Heart right ventricle (tissue), 16 donors: Measurements from ENCODE around the gene SCT. TPM values are rescaled to one million over a fixed set of nuclear protein-coding genes. Genes with fewer than 3 reads are reported as not detected.
"Not testable (repeated sequence)": the region's sequence is repeated elsewhere in the genome, so short reads cannot be mapped to it uniquely, and the experiment has no call there.

Experiments used
- ATAC-seq, 8 donors: fragments of 200-7000 bp; cut with Tn5 transposase; one replicate each; pipeline ENCODE4 v1.9.1; 2020; ENCODE audit warnings: mild to moderate bottlenecking in 8 of 8, moderate library complexity in 8 of 8, moderate number of reproducible peaks in 1 of 8
- DNase-seq, 2 donors: peaks; one replicate each; pipeline ENCODE4 v3.0.0-alpha.2; 2020
- H3K27ac ChIP-seq, 10 donors: fragments of 200-600 bp; sonication (generic) in 2 of 10; one replicate each; pipeline versions ENCODE4 v1.5.0 to v1.8.0; 2020 to 2022; ENCODE audit warnings: mild to moderate bottlenecking in 3 of 10
- H3K27me3 ChIP-seq, 7 donors: fragments of 200-600 bp; one replicate each; pipeline ENCODE4 v1.8.0; 2021 to 2022; ENCODE audit warnings: mild to moderate bottlenecking in 2 of 7
- H3K36me3 ChIP-seq, 9 donors: fragments of 200-600 bp; sonication (generic) in 1 of 9; one replicate each; pipeline versions ENCODE4 v1.5.0 to v1.8.0; 2020 to 2022; ENCODE audit warnings: mild to moderate bottlenecking in 2 of 9
- H3K4me1 ChIP-seq, 9 donors: fragments of 200-600 bp; sonication (generic) in 1 of 9; one replicate each; pipeline versions ENCODE4 v1.5.0 to v1.8.0; 2020 to 2022; ENCODE audit warnings: mild to moderate bottlenecking in 4 of 9
- H3K4me3 ChIP-seq, 10 donors: fragments of 200-600 bp; sonication (generic) in 2 of 10; one replicate each; pipeline versions ENCODE4 v1.5.0 to v1.8.0; 2020 to 2022; ENCODE audit warnings: mild to moderate bottlenecking in 7 of 10, moderate library complexity in 2 of 10
- H3K9me3 ChIP-seq, 11 donors: fragments of 200-600 bp in 10 of 11; sonication (generic) in 2 of 11; one replicate each; pipeline versions ENCODE4 v1.5.0 to v1.8.0; 2013 to 2022; ENCODE audit warnings: mild to moderate bottlenecking in 2 of 11, control low read depth in 1 of 11, moderate library complexity in 1 of 11
- CTCF ChIP-seq, 9 donors: fragments of 200-600 bp; sonication (generic) in 2 of 9; IDR thresholded peaks; one replicate each; pipeline versions ENCODE4 v1.5.0 to v1.8.0; 2021 to 2022; ENCODE audit warnings: antibody characterized with exemption in 9 of 9, mild to moderate bottlenecking in 5 of 9, moderate library complexity in 1 of 9
- WGBS, 2 donors: extraction: QIAGEN DNeasy Blood & Tissue Kit; methylation state at CpG; one replicate each; pipeline ENCODE4 v1.1.7; 2013; ENCODE audit warnings: inconsistent platforms in 1 of 2; 5-methylcytosine and 5-hydroxymethylcytosine counted together
- intact Hi-C, 10 donors: fragments of 100-400 bp; cut with DNase I; formaldehyde crosslinking; loops; one replicate each; pipeline versions ENCODE4 v1.11.1 to v1.14.2; 2022
- polyA plus RNA-seq, 2 donors: library from polyadenylated mRNA; stranded (reverse); fragments of 200-250 nt; gene quantifications; one replicate each; pipeline ENCODE4 v1.2.3, GENCODE V29; 2013
- total RNA-seq, 10 donors: library from RNA; stranded (reverse); fragmentation: NEBNext Ultra II Directional in 3 of 10; extraction: Animal tissue kit (Norgen Biotek cat#: 25700) in 3 of 10; gene quantifications; one replicate each; pipeline versions ENCODE4 v1.2.1 to v1.2.4, GENCODE V29; 2021 to 2023
- donor health status: Arrhythmogenic right ventricular cardiomyopathy.
- donor health status: ischemic (EF 13 %, LVEDD 7.1; RV severe dilation, severe dysfunction).
- donor health status: healthy with polysubstance abuse.
- donor health status: DM: no; HTN: yes; CAD: no.
- donor health status: DM: no; HTN: no; CAD: no.
- donor health status: ischemic (EF 25% LVEDD 6.9; RV normal size, moderate dysfunction).
- donor health status: ischemic (EF 25% LVEDD 5.7; RV mildly dilated, moderate dysfunction).
- donor health status: healthy.
- donor health status: DM: yes; HTN: yes; CAD: no.
- donor health status: Ischemic cardiomyopathy.
- donor health status: ischemic (EF 35%, LVEDD 5.7; RV mildly dilated, moderate dysfunction).
- donor health status: nonischemic (EF 11% LVEDD 7.7; RV severe dilation, severe dysfunction).
- donor health status: DM: yes; HTN: yes; CAD: no.
- donor health status: PGD.
- donor health status: ischemic (EF 29% LVEDD 5.4; RV normal size, mild dysfunction).
- donor health status: nonischemic (EF 23%, LVEDD 6.1; RV moderate dilation, normal function).

The SCT gene
- total and polyA plus RNA-seq, 12 donors = 0.64 to 2.0 (median 1.00) TPM; not detected in 8

- TF ChIP-seq CTCF (IDR thresholded peaks at IDR 0.05) = no peak
- no peaks in the 10 kb centered on the region for H3K9me3 ChIP-seq
- H3K4me3 ChIP-seq = no peak overlapping the region
- DNase-seq = no peak
- WGBS, 2 donors = 93 to 94% methylated on average over 30 of the region's 30 CpGs
- H3K36me3 ChIP-seq = peaks cover 0 to 85% (median 0%) of the 10 kb centered on the region in 9 donors
- no peak for ATAC-seq
- no peaks in the 10 kb centered on the region for H3K4me1 ChIP-seq
- intact Hi-C loops = no loop called here
- no peak overlapping the region for H3K27ac ChIP-seq
- H3K27me3 ChIP-seq = no peaks in the 10 kb centered on the region
Measured at GRCh38 chr11:655036-655726, 28.2 kb upstream of the SCT start.

GRCh38 chr11:654444-654843, 27.5 kb upstream of the SCT start:
- H3K36me3 ChIP-seq = peaks cover 0 to 85% (median 0%) of the 10 kb centered on the region in 9 donors
- H3K27me3 ChIP-seq, DNase-seq, H3K27ac ChIP-seq, H3K9me3 ChIP-seq, H3K4me3 ChIP-seq, intact Hi-C loops, H3K4me1 ChIP-seq, ATAC-seq: not testable (repeated sequence)
- 89 to 96% methylated on average over 12 of the region's 12 CpGs for WGBS, 2 donors

- H3K4me1 ChIP-seq = no peaks in the 10 kb centered on the region
- H3K27me3 ChIP-seq = no peaks in the 10 kb centered on the region
- H3K9me3 ChIP-seq = no peaks in the 10 kb centered on the region
- no peak for TF ChIP-seq CTCF (IDR thresholded peaks at IDR 0.05)
- DNase-seq = no peak
- intact Hi-C loops = no loop called here
- WGBS, 2 donors = 88 to 93% methylated on average over 15 of the region's 15 CpGs
- peaks cover 0 to 83% (median 0%) of the 10 kb centered on the region in 9 donors for H3K36me3 ChIP-seq
- H3K27ac ChIP-seq = no peak overlapping the region
- H3K4me3 ChIP-seq = no peak overlapping the region
- no peak for ATAC-seq
Measured at GRCh38 chr11:653837-654236, 26.9 kb upstream of the SCT start.

GRCh38 chr11:653136-653535, 26.2 kb upstream of the SCT start:
- H3K9me3 ChIP-seq, H3K4me3 ChIP-seq, H3K4me1 ChIP-seq, H3K27me3 ChIP-seq, H3K27ac ChIP-seq, ATAC-seq, intact Hi-C loops, DNase-seq: not testable (repeated sequence)
- 90 to 93% methylated on average over 14 of the region's 14 CpGs for WGBS, 2 donors
- H3K36me3 ChIP-seq = peaks cover 0 to 83% (median 0%) of the 10 kb centered on the region in 9 donors

GRCh38 chr11:650482-650881, 23.5 kb upstream of the SCT start:
- WGBS, 2 donors = 96 to 97% methylated on average over 10 of the region's 10 CpGs
- TF ChIP-seq CTCF (IDR thresholded peaks at IDR 0.05) = no peak
- no peak for DNase-seq
- no peak for ATAC-seq
- Histone ChIP-seq H3K4me3 (no peak overlapping the region), H3K27me3 (no peaks in the 10 kb centered on the region), H3K9me3 (no peaks in the 10 kb centered on the region), H3K36me3 (peaks cover 0 to 70% (median 0%) of the 10 kb centered on the region in 9 donors), H3K4me1 (no peaks in the 10 kb centered on the region), H3K27ac (no peak overlapping the region)
- intact Hi-C loops = no loop called here

- ATAC-seq, intact Hi-C loops, DNase-seq, H3K9me3 ChIP-seq, H3K4me3 ChIP-seq, H3K27me3 ChIP-seq, H3K4me1 ChIP-seq, H3K27ac ChIP-seq: not testable (repeated sequence)
- H3K36me3 ChIP-seq = peaks cover 0 to 78% (median 6%) of the 10 kb centered on the region in 9 donors
- WGBS, 2 donors = 92 to 93% methylated on average over 9 to 10 of the region's 14 CpGs
Measured at GRCh38 chr11:647672-648158, 20.7 kb upstream of the SCT start.
